HepG2 (cell line): ENCODE data around the gene IQCC. TPM values are rescaled to one million over a fixed set of nuclear protein-coding genes. Genes with fewer than 3 reads are reported as not detected.

Experiments
- ATAC-seq: fragments of 200-7000 bp; cut with Tn5 transposase; 3 replicates; pipeline ENCODE4 v1.9.1; 2020; ENCODE audit warnings: mild to moderate bottlenecking, moderate library complexity
- BruUV-seq: library from RNA; stranded (reverse); fragments of 400-500 nt; replicated peaks from 2 replicates; lab custom pipeline; 2021; lab: Mats Ljungman, UMichigan
- CTCF ChIA-PET: fragments of 300-600 bp; formaldehyde crosslinking; extraction: SDS; loops from one replicate; lab custom pipeline; 2021; ENCODE audit warnings: low total read pairs, inconsistent platforms, low intra/inter-chr PET ratio; lab: Yijun Ruan, JAX
- POLR2A ChIA-PET: fragments of 350-600 bp; sonication (Branson Sonifier 250); formaldehyde crosslinking; loops from one replicate; lab custom pipeline; 2020; ENCODE audit warnings: antibody characterized with exemption, inconsistent platforms; lab: Yijun Ruan, JAX
- DNase-seq: peaks from one replicate; pipeline ENCODE4 v3.0.0-alpha.2; 2015; ENCODE audit warnings: low spot score
- FAIRE-seq: peaks from 3 replicates; lab custom pipeline; 2011; peaks lifted over from hg19 to GRCh38; lab: Jason Lieb, UNC
- H2AFZ ChIP-seq: one replicate; pipeline ENCODE4 v1.6.1; 2011; ENCODE audit warnings: low read length, inconsistent platforms
- H3K27ac ChIP-seq: fragments of 300-600 bp; 3 replicates; pipeline ENCODE4 v1.8.0; 2011; ENCODE audit warnings: mixed run types, mild to moderate bottlenecking, mixed read lengths, low read length, inconsistent platforms; ENCODE audit not compliant: insufficient read depth; ENCODE audit errors: extremely low read length
- H3K27me3 ChIP-seq, 2 experiments: fragments of 200-600 bp in 1 of 2; 2 replicates in 1 of 2; 3 replicates in 1 of 2; pipeline versions ENCODE4 v1.6.0 to v1.8.0; 2011; ENCODE audit warnings: low read length in 2 of 2, mild to moderate bottlenecking in 2 of 2, moderate library complexity in 2 of 2, inconsistent platforms in 1 of 2; ENCODE audit not compliant: insufficient read depth in 2 of 2, control insufficient read depth in 1 of 2
- H3K36me3 ChIP-seq, 2 experiments: fragments of 200-600 bp in 1 of 2; replicated peaks in 1 of 2; 2 replicates in 1 of 2; 3 replicates in 1 of 2; pipeline versions ENCODE4 v1.5.1 to v1.8.0; 2011; ENCODE audit warnings: low read length in 2 of 2, inconsistent platforms in 1 of 2; ENCODE audit not compliant: insufficient read depth in 2 of 2, control insufficient read depth in 1 of 2
- H3K4me1 ChIP-seq: 2 replicates; pipeline ENCODE4 v1.5.1; 2012; ENCODE audit warnings: low read length, inconsistent platforms; ENCODE audit not compliant: insufficient read depth
- H3K4me2 ChIP-seq: 2 replicates; pipeline ENCODE4 v1.6.0; 2011; ENCODE audit warnings: low read depth, low read length, inconsistent platforms
- H3K4me3 ChIP-seq, 3 experiments: fragments of 200-600 bp in 1 of 3; sonication (generic), shearing (Covaris generic) in 1 of 3; replicated peaks in 1 of 3; 2 replicates each; pipeline ENCODE4 v1.5.1; 2011 to 2016; ENCODE audit warnings: low read length in 3 of 3, inconsistent platforms in 2 of 3, low read depth in 2 of 3, mild to moderate bottlenecking in 2 of 3, control low read depth in 1 of 3, mixed read lengths in 1 of 3; ENCODE audit not compliant: insufficient read depth in 1 of 3
- H3K79me2 ChIP-seq: one replicate; pipeline ENCODE4 v1.6.1; 2011; ENCODE audit warnings: low read length, inconsistent platforms; ENCODE audit not compliant: insufficient read depth
- H3K9ac ChIP-seq: 2 replicates; pipeline ENCODE4 v1.6.0; 2011; ENCODE audit warnings: mild to moderate bottlenecking, low read depth, low read length, inconsistent platforms; ENCODE audit not compliant: insufficient read depth
- H3K9me3 ChIP-seq: 2 replicates; pipeline ENCODE4 v1.5.1; 2012; ENCODE audit warnings: mild to moderate bottlenecking, low read length
- H4K20me1 ChIP-seq: 2 replicates; pipeline ENCODE4 v1.6.0; 2011; ENCODE audit warnings: inconsistent platforms, mild to moderate bottlenecking, low read length, moderate library complexity; ENCODE audit not compliant: insufficient read depth
- AGO2 ChIP-seq: fragments of 200-400 bp; formaldehyde crosslinking; optimal IDR thresholded peaks from 2 replicates; pipeline ENCODE3; 2017; ENCODE audit warnings: mild to moderate bottlenecking, low read depth, low read length, moderate library complexity
- MTA1 ChIP-seq: sonication (generic); formaldehyde crosslinking; IDR thresholded peaks from 2 replicates; pipeline ENCODE4 v1.4.0; 2020; ENCODE audit warnings: missing genetic modification reagents, mild to moderate bottlenecking, borderline replicate concordance
- POLR2G ChIP-seq: fragments of 200-400 bp; formaldehyde crosslinking; IDR thresholded peaks from 2 replicates; pipeline ENCODE4 v1.6.1; 2018; ENCODE audit warnings: mild to moderate bottlenecking, low read depth, low read length, moderate library complexity
- TBX3 ChIP-seq: fragments of 450-650 bp; IDR thresholded peaks from 2 replicates; pipeline ENCODE4 v1.6.1; 2017; ENCODE audit warnings: antibody characterized with exemption, mild to moderate bottlenecking, inconsistent platforms, borderline replicate concordance
- ZC3H13 ChIP-seq: sonication (generic); formaldehyde crosslinking; IDR thresholded peaks from 2 replicates; pipeline ENCODE4 v1.8.1; 2023; ENCODE audit warnings: mild to moderate bottlenecking, missing genetic modification reagents, moderate library complexity
- ZNF235 ChIP-seq: sonication (generic); formaldehyde crosslinking; IDR thresholded peaks from 2 replicates; pipeline ENCODE4 v1.8.1; 2023; ENCODE audit warnings: mild to moderate bottlenecking, missing genetic modification reagents, borderline replicate concordance
- ZNF263 ChIP-seq: sonication (generic); formaldehyde crosslinking; IDR thresholded peaks from 2 replicates; pipeline ENCODE4 v1.4.0; 2020; ENCODE audit warnings: missing genetic modification reagents
- ZNF768 ChIP-seq: sonication (generic); formaldehyde crosslinking; IDR thresholded peaks from 2 replicates; pipeline ENCODE4 v1.4.0; 2020; ENCODE audit warnings: missing genetic modification reagents
- ZNF788 ChIP-seq: sonication (generic); formaldehyde crosslinking; IDR thresholded peaks from 2 replicates; pipeline ENCODE4 v1.5.0; 2020; ENCODE audit warnings: mild to moderate bottlenecking, missing genetic modification reagents, borderline replicate concordance
- WGBS: methylation state at CpG from one replicate; pipeline ENCODE4 v1.1.6; 2017; ENCODE audit warnings: low lambda C conversion rate; 5-methylcytosine and 5-hydroxymethylcytosine counted together
- in situ Hi-C: cut with HindIII; loops from 2 replicates; pipeline ENCODE4 v1.10.0; 2017; ENCODE audit warnings: low pct_unique_long_range_greater_than_20kb; ENCODE audit not compliant: extremely low pct_ligation_motif_present
- intact Hi-C: fragments of 100-400 bp; cut with micrococcal nuclease; formaldehyde crosslinking; loops from one replicate; pipeline ENCODE4 v1.10.0; 2022; ENCODE audit not compliant: unreplicated experiment
- polyA plus RNA-seq, 8 experiments: library from polyadenylated mRNA; depleted of rRNA in 3 of 8; stranded (reverse) in 7 of 8; unstranded in 1 of 8; fragments of >200 nt; fragmentation: Illumina TruSeq in 4 of 8; extraction: Trizol in 4 of 8; gene quantifications; 2 replicates each; pipeline versions ENCODE4 v1.2.1 to v1.2.3, GENCODE V29; 2011 to 2016; ENCODE audit warnings: low read depth in 4 of 8, missing spikeins in 1 of 8, mixed read lengths in 1 of 8; ENCODE audit not compliant: insufficient read depth in 1 of 8
- total RNA-seq, 5 experiments: library from RNA; depleted of rRNA; stranded (reverse); fragments of >200 nt; fragmentation: Illumina TruSeq; extraction: Trizol; gene quantifications; 2 replicates each; pipeline ENCODE4 v1.2.3, GENCODE V29; 2016; ENCODE audit warnings: low read depth in 1 of 5

Gene IQCC
- total and polyA plus RNA-seq, 2 of the 13 experiments (the other 11 are each of a cell fraction or from before 2014, with no cell fraction given) = 1.7 to 3.0 TPM

- no peak overlapping the region for H3K4me2 ChIP-seq
- no peak for TF ChIP-seq ZNF235 (CRISPR knock-in tag)
- TF ChIP-seq POLR2G = peak; percentile 22
- TF ChIP-seq ZNF788 (CRISPR knock-in tag) = no peak
- TF ChIP-seq TBX3 = no peak
- TF ChIP-seq MTA1 (CRISPR knock-in tag) = no peak
- TF ChIP-seq AGO2 = peak; percentile 9
- TF ChIP-seq, all 625 proteins: peak for 2
- H3K27me3 ChIP-seq = no peaks in the 10 kb centered on the region
- peaks cover 17 to 32% of the 10 kb centered on the region in 2 experiments for H3K36me3 ChIP-seq
- intact Hi-C loops (no loop called here), in situ Hi-C loops (no loop called here)
- CTCF ChIA-PET = no interaction called here
- no peaks in the 10 kb centered on the region for H3K79me2 ChIP-seq
- FAIRE-seq = no peak
- H3K27ac ChIP-seq = no peak overlapping the region
- WGBS = 89% methylated on average over 3 of the region's 4 CpGs
- H3K9ac ChIP-seq = no peak overlapping the region
- H3K4me3 ChIP-seq = no peak overlapping the region
- POLR2A ChIA-PET = interaction anchor here (0.6 to 4.8 kb wide), 3 partner anchors 19 to 138 kb away, joined by 3 to 38 read pairs (median 3); partner anchors contain the start of gene TXLNA
- H3K9me3 ChIP-seq = no peaks in the 10 kb centered on the region
- no peak for ATAC-seq
- BruUV-seq = no TSS peak
- no peak for DNase-seq
- H4K20me1 ChIP-seq = no peaks in the 10 kb centered on the region
- H2AFZ ChIP-seq = no peak overlapping the region
- H3K4me1 ChIP-seq = peaks cover 20% of the 10 kb centered on the region
Measured at GRCh38 chr1:32199043-32199716, 6.3 kb upstream of the IQCC start.

DNA sequence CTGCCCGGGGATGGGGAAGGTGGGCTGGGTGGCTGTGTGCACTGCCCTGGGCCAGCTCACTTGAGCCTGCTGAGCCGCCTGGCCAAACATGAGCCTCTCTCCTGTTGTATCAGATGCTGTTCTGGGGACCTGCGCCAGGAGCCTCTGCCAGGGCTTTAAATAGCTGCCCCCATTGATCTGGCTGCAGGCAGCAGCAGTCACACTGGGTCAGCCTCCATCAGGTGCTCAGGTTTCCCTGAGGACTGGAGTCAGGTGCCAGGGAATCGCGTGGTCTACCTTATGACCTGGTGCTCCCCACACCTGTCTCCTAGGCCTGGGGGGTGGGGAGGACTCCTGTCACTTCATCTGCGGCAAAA lies 5.8 kb upstream of the IQCC start:
- intact Hi-C loops (no loop called here), in situ Hi-C loops (no loop called here)
- FAIRE-seq = no peak
- 100% methylated on average over 1 of the region's 6 CpGs for WGBS
- CTCF ChIA-PET = no interaction called here
- H3K9me3 ChIP-seq = no peaks in the 10 kb centered on the region
- no peak overlapping the region for H2AFZ ChIP-seq
- H3K27me3 ChIP-seq = no peaks in the 10 kb centered on the region
- TF ChIP-seq ZNF263 (peak; percentile 66; the same call in 1 of the 2 replicates), ZC3H13 (CRISPR knock-in tag) (no peak), AGO2 (peak; percentile 59), ZNF768 (CRISPR knock-in tag) (0 out of 2 replicates have a peak, but pooled peaks have one; percentile 26)
- no peak for DNase-seq
- H3K36me3 ChIP-seq = peaks cover 13 to 26% of the 10 kb centered on the region in 2 experiments
- peak overlapping the region in 1 of 3 experiments; percentile 72; a peak in 1 of 6 replicates for H3K4me3 ChIP-seq
- BruUV-seq = no TSS peak
- H3K79me2 ChIP-seq = no peaks in the 10 kb centered on the region
- POLR2A ChIA-PET = interaction anchor here (0.6 to 4.8 kb wide), 8 partner anchors 16 to 195 kb away, joined by 3 to 38 read pairs (median 4); partner anchors contain the start of genes BSDC1, TMEM39B and TXLNA
- ATAC-seq = peak; percentile 2; the same call in 2 of the 3 replicates
- H3K4me1 ChIP-seq = peaks cover 20% of the 10 kb centered on the region
- no peak overlapping the region for H3K9ac ChIP-seq
- peak overlapping the region; percentile 96; the same call in 1 of the 2 replicates for H3K4me2 ChIP-seq
- H3K27ac ChIP-seq = no peak overlapping the region
- no peaks in the 10 kb centered on the region for H4K20me1 ChIP-seq
